ENCODE measurements around the gene PLOD2. TPM values are rescaled to one million over a fixed set of nuclear protein-coding genes. Genes with fewer than 3 reads are reported as not detected.
A peak's percentile ranks its signal among the peaks of the same experiment; 100 is the strongest.

Gene PLOD2
- total RNA-seq, 1 donor from 2014 or later, result not detected

- ATAC-seq (ENCODE audit: low read depth) (no peak), DNase-seq (no peak)
- CTCF ChIA-PET, result no interaction called here
- Mint-ChIP-seq H3K4me3 (no peak overlapping the region), H3K36me3 (ENCODE audit: low read depth) (no peaks in the 10 kb centered on the region), H3K27me3 (no peaks in the 10 kb centered on the region), H3K4me1 (no peaks in the 10 kb centered on the region), H3K27ac (no peak overlapping the region), H3K9me3 (no peaks in the 10 kb centered on the region)
- no peak for TF ChIP-seq CTCF (IDR thresholded peaks at IDR 0.05)
- POLR2A ChIA-PET, result no interaction called here
- intact Hi-C loops (cut with micrococcal nuclease), result no loop called here
Observed at GRCh38 chr3:146196789-146197188, 35.8 kb upstream of the PLOD2 start.

GRCh38 chr3:146195605-146196004 is 34.6 kb upstream of the PLOD2 start:
- intact Hi-C loops (cut with micrococcal nuclease), result loop anchor here (1.0 kb wide), 1 partner anchor 8 kb away; no protein-coding TSS in a partner anchor
- CTCF ChIA-PET, result no interaction called here
- no peak overlapping the region for H3K4me3 Mint-ChIP-seq

GRCh38 chr3:146195030-146195429 is 34.0 kb upstream of the PLOD2 start:
- ATAC-seq (ENCODE audit: low read depth) (no peak), DNase-seq (no peak)
- Mint-ChIP-seq H3K9me3 (no peaks in the 10 kb centered on the region), H3K4me1 (no peaks in the 10 kb centered on the region), H3K27me3 (no peaks in the 10 kb centered on the region), H3K4me3 (no peak overlapping the region), H3K36me3 (ENCODE audit: low read depth) (no peaks in the 10 kb centered on the region), H3K27ac (no peak overlapping the region)
- intact Hi-C loops (cut with micrococcal nuclease), result loop anchor here (1.0 kb wide), 1 partner anchor 8 kb away; no protein-coding TSS in a partner anchor
- POLR2A ChIA-PET, result no interaction called here
- CTCF ChIA-PET, result no interaction called here
- no peak for TF ChIP-seq CTCF (IDR thresholded peaks at IDR 0.05)

More at GRCh38 chr3:146195605-146196004, 34.6 kb upstream of the PLOD2 start:
- DNase-seq, result no peak
- no peak for ATAC-seq (ENCODE audit: low read depth)
- Mint-ChIP-seq H3K27me3 (no peaks in the 10 kb centered on the region), H3K4me1 (no peaks in the 10 kb centered on the region), H3K27ac (no peak overlapping the region), H3K9me3 (no peaks in the 10 kb centered on the region), H3K36me3 (ENCODE audit: low read depth) (no peaks in the 10 kb centered on the region)
- POLR2A ChIA-PET, result no interaction called here
- no peak for TF ChIP-seq CTCF (IDR thresholded peaks at IDR 0.05)

GRCh38 chr3:146191051-146191450 is 30.1 kb upstream of the PLOD2 start:
- intact Hi-C loops (cut with micrococcal nuclease), result no loop called here
- Mint-ChIP-seq H3K27me3 (peaks cover 2% of the 10 kb centered on the region), H3K9me3 (no peaks in the 10 kb centered on the region), H3K36me3 (ENCODE audit: low read depth) (no peaks in the 10 kb centered on the region), H3K4me3 (no peak overlapping the region), H3K4me1 (no peaks in the 10 kb centered on the region), H3K27ac (no peak overlapping the region)
- no peak for TF ChIP-seq CTCF (IDR thresholded peaks at IDR 0.05)
- ATAC-seq (ENCODE audit: low read depth), result no peak
- ChIA-PET POLR2A (no interaction called here), CTCF (interaction anchor here (1.1 to 3.7 kb wide), 4 partner anchors 27 to 403 kb away, joined by 3 to 52 read pairs (median 6); no protein-coding TSS in a partner anchor)
- no peak for DNase-seq

GRCh38 chr3:146189519-146190173 is 28.7 kb upstream of the PLOD2 start:
- H3K4me1 Mint-ChIP-seq, result no peaks in the 10 kb centered on the region
- peak; percentile 79 for TF ChIP-seq CTCF (IDR thresholded peaks at IDR 0.05)
- ChIA-PET POLR2A (no interaction called here), CTCF (interaction anchor here (0.8 to 3.7 kb wide), 15 partner anchors 10 to 449 kb away, joined by 3 to 52 read pairs (median 4); no protein-coding TSS in a partner anchor)
- no peaks in the 10 kb centered on the region for H3K36me3 Mint-ChIP-seq (ENCODE audit: low read depth)
- intact Hi-C loops (cut with micrococcal nuclease), result loop anchor here (1.0 kb wide), 2 partner anchors 388 to 452 kb away; no protein-coding TSS in a partner anchor
- no peaks in the 10 kb centered on the region for H3K9me3 Mint-ChIP-seq
- H3K27me3 Mint-ChIP-seq, result peaks cover 2% of the 10 kb centered on the region
- H3K4me3 Mint-ChIP-seq, result no peak overlapping the region
- no peak overlapping the region for H3K27ac Mint-ChIP-seq
- ATAC-seq (ENCODE audit: low read depth) (peak; percentile 56), DNase-seq (no peak)

Data from activated B cell treated with CpG ODN at 0.5 μM for 24 hours (primary cell).